Measurements from ENCODE around the gene MORN3. TPM values are rescaled to one million over a fixed set of nuclear protein-coding genes. Genes with fewer than 3 reads are reported as not detected.
A peak's percentile ranks its signal among the peaks of the same experiment; 100 is the strongest.
"Not testable (repeated sequence)": the region's sequence is repeated elsewhere in the genome, so short reads cannot be mapped to it uniquely, and the experiment has no call there.

MORN3 gene
- total RNA-seq, 1 donor from 2014 or later = 1.6 TPM

DNA sequence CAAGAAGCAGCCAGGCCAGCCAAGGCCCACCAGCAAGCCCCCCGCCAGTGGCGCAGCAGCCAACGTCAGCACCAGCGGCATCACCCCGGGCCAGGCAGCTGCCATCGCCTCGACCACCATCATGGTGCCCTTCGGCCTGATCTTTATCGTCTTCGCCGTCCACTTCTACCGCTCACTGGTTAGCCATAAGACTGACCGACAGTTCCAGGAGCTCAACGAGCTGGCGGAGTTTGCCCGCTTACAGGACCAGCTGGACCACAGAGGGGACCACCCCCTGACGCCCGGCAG is 28.2 kb downstream of the MORN3 start:
- no peak for DNase-seq (ENCODE audit: low read depth, low spot score)

DNA sequence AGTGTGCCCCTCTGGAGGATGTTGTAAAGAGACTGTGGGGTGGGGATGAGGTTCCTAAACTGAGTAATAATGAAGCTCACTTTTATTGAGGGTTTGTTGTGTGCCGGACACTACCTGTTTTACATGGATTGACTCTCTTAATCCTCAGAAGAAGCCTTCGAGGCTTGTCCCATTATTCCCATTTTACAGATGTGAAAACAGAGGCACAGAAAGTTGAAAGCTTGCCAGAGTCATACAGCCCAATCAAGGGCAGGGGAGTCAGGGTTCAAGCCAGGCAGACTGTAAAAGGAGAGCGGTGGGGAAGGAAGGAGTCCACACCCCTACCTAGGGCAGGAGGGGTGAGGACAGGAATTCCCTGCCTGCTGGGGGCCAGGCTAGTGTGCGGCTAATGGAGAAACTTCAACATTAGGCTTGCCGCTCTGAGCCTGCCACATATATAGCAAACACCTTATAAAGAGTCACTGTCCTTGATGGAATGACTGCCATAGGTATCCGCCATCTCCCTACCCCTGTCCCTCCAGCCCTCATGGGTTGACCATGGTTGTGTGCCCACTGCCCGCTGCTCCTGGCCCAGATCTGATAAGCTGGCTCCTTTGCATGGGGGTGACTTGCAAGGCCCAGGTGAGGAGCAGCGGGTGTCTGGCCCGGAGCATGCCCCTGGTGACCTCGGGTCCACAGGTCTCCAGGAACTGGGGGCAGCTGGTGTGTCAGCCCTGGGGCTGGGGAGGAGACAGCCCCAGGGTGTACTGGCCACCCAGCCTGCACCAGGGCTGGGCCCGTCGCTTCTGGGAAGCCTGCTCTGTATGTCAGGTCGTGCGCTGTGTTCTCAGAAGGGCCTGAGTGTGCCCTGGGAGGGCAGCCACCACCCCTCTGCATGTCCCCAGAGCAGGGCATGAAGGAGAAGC is 30.9 kb downstream of the MORN3 start:
- DNase-seq (ENCODE audit: low read depth, low spot score) = no peak

DNA sequence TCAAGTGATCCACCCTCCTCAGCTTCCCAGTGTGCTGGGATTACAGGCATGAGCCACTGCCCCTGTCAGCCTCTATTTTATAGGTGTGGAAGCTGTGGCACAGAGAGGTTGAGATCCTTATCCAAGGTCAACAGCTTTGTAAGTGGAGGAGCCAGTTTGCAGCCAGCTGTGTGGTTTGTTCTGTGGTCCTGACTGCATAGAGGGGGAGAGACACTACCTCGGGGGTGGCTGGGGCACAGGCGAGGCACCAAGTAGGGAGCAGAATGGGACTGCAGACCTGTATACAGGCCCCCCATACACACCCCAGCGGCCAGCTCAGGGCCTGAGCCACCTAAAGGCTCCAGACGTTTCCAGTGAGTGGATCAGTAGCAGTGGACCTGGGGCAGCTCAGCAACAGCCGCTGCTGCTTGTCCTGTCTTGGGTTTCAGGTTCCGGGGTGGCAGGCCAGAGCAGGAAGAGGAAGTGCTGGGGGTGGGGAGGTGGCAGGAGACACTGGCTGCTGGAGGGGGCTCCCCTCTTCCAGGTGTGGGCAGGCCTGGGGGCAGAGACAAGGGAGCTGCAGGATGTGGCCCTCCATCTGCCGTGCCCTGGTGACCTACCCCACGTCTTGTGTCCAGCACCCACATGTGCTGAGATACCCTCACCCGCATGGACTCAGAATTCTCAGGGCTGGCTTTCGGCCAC is 32.1 kb downstream of the MORN3 start:
- DNase-seq (ENCODE audit: low read depth, low spot score) = no peak

DNA sequence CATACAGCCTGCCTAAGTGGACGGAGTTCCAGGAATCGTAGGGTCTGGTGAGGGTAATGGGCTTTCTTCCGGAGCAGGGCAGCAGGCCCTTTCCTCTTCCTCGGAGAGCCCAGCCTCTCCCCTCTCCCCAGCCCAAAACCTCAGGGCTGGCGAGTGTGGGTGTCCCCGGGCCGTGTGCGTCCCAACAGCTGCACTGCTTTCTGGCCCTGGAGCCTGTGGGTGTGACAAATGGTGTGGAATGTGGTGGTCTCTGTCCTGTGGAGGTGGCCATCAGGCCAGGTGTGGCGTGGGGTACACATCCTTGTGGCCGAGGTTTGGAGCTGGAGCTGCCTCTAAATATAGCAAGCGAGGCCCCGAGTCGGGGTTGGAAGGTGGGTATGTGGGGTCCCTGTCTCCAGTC is 34.6 kb downstream of the MORN3 start:
- no peak for DNase-seq (ENCODE audit: low read depth, low spot score)

DNA sequence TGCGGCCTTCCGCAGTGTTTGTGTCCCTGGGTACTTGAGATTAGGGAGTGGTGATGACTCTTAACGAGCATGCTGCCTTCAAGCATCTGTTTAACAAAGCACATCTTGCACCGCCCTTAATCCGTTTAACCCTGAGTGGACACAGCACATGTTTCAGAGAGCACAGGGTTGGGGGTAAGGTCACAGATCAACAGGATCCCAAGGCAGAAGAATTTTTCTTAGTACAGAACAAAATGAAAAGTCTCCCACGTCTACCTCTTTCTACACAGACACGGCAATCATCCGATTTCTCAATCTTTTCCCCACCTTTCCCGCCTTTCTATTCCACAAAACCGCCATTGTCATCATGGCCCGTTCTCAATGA is 35.6 kb downstream of the MORN3 start:
- DNase-seq (ENCODE audit: low read depth, low spot score) = not testable (repeated sequence)

DNA sequence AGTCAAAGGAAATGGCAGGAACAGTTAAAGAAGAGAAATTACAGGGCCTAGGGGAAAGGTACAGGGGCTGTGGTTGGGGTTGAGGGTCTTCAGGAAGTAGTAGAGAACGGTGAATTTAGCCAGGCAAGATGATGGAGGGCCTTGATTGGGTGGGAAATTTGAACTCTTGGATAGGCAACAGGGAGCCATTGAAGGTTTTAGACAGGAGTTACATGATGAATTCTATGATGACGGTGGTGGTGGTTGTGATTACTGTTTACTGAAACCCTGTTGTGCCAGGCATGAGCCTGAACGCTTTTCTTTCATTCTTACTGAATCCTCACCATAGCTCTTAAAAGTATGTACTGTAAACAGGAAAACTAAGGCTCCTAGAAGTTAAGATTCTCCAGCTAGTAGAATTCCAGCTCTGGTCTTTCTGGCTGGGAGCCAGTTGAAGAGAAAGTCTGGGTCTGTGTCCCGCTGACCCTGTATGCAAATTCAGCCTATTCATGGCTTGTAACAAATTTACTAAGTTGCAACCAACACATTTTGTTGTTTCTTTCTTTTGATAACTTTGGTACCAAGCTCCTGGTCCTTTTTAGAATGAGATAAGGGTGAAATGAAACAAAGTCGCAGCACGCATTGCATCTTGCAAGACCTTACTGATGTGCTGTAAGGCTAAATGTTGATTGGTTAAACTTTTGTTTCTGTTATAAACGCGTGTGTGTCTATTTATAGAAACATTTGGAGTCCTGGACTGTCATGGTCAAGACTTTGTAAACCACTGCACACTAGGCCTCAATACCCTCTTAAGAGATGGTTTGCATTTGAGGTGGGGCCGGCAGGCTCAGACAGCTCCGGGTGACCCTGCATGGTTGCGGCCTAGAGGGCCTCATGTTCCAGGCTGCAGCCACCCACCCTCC is 37.1 kb downstream of the MORN3 start:
- DNase-seq (ENCODE audit: low read depth, low spot score) = no peak

DNA sequence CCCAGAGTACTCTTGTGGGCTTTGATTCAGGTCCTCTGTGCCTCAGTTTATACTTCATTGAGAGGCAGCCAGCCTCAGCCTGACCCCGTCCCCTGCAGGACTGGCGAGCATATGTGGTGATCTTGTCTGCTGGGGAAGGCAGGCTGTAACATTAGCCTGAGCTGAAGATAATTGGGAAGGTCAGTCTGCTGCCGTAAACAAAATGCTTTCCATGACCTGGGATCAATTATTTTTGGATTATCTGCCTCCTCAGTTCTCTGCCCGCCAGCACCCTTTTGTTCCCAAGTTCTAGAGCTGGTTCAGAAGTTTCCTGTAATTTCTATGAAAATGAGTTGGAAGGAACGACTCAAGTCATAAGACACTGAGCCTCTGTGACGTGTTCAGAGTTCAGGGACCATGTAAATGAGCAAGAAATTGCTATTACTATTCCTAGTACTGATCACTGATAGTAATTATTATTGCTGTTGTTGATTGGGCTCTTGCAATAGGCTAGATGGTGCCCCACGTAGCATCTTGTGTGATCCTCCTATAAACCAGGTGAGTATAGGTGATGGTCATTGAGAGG is 38.6 kb downstream of the MORN3 start:
- DNase-seq (ENCODE audit: low read depth, low spot score) = no peak

DNA sequence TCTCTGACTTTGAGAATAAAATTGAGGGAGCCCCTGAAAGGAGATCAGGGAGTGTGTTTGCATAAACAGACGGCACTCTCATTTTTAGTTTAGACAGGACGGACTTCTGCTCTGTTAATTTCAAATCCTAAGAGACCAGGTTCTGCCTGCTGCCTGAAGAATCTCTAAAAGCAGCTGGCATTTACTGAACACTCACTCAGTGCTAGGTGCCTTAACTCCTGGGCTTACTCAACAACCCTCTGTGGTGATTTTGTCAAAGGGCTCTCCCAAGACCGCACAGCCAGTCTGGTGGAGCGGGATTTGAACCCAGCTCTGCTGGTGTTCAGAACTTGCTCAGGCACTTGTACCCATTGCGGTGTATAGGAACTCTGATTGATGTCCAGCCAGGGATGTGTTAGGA is 40.9 kb downstream of the MORN3 start:
- DNase-seq (ENCODE audit: low read depth, low spot score) = no peak

DNA sequence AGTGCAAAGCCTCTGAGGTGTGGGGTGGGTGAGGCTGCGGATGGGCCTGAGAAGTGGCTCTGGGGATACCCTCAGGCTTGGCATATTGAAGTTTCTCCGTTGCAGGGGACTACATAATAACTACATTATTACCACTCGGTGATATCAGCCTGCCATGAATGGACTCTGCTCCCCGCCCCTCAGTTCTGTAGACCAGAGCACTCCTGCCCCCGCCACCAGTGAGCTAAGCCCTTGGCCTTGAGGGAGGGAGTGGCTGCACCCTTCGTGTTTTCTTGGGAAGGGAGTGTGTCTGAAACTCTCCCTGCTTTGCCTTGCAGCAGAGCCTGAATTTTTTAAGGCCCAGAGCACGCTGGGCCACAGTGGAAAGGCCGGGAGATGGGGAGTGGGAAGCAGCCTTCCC is 41.4 kb downstream of the MORN3 start:
- no peak for DNase-seq (ENCODE audit: low read depth, low spot score)

DNA sequence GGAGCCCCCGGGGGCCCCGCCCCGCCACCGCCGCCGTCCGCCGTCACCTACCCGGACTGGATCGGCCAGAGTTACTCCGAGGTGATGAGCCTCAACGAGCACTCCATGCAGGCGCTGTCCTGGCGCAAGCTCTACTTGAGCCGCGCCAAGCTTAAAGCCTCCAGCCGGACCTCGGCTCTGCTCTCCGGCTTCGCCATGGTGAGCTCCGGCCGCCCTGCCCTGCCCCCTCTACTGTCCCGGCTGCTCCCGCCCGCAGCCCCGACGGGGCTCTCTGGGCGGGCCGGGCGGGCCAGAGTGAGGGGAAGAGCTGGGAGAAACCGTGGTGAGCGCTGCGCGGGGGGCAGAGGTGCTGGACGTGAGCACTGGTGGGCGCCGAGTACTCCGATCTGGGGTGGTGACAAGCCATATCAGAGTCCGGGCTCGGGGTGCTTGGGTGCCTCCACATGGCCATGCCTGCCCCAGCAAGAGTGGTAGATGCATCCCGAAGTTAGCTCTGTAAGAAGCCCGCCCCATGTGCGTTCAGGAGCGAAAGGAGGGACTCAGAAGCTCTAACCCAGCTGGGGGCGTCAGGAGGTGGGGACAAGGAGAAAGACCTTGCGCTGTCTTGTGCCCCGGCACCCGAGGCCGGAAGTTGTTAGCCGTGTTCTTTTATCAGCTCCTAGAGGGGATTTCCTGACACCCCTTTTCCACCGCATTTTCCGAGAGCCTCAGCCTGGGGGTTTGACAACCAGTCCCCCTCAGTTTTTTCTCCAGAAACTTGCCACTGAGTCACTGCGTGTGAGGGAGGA is 42.4 kb downstream of the MORN3 start:
- no peak for DNase-seq (ENCODE audit: low read depth, low spot score)

DNA sequence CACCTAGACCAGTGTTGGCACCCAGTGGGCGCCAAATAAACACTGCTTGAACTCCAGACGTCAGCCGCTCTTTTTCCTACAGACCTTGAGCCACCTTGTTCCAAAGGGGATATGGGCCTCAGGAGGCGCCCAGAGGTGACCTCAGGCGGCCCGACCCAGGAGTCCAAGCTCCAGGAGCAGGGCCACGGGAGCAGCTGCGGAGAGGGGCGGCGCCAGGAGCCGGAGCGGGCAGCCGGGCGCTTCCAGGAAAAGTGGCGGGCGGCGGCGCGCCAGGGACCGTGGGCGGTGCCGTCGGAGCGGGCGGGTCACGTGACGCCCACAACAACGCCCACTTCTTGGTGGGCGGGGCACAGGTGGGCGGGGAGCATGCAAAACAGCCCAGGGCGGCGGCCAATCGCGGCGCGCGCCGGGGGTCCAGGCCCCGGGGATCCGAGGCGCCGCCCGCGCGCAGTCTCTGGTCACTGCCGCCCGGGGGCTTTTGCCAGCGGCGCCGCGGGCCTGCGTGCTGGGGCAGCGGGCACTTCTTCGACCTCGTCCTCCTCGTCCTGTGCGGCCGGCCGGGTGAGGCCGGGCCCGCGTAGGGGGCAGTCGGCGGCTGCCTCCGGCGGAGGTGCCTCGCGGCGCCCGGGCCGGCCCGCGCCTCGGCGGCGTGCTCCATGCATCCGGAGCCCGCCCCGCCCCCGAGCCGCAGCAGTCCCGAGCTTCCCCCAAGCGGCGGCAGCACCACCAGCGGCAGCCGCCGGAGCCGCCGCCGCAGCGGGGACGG is 43.2 kb downstream of the MORN3 start, which contains the start of gene ORAI1:
Gene ORAI1, plus strand, starts transcription at position 444 of the 766 bp plus-strand sequence.
- DNase-seq (ENCODE audit: low read depth, low spot score) = peak; percentile 80

DNA sequence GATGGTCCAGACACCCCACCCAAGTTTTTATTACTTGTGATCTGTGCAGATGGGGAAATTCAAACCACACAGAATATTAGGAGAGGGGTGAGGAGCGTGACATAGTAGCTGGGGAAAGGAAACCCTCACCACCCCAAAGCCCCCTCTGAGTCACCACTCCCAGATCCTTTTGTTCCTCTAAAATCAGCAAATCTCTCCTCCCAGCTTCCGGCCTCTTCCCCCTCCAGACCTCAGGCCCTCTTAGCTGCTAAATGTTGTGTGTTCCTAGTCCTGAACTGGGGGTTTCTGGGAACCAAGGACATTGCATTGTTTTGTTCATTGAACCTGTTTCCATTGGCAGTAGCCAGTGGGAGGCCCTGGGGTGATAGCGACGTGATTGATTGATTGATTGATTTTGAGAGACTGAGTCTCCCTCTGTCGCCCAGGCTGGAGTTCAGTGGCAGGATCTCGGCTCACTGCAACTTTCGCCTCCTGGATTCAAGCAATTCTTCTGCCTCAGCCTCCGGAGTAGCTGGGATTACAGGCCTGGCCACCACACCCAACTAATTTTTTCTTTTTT is 49.0 kb downstream of the MORN3 start:
- DNase-seq (ENCODE audit: low read depth, low spot score) = no peak

DNA sequence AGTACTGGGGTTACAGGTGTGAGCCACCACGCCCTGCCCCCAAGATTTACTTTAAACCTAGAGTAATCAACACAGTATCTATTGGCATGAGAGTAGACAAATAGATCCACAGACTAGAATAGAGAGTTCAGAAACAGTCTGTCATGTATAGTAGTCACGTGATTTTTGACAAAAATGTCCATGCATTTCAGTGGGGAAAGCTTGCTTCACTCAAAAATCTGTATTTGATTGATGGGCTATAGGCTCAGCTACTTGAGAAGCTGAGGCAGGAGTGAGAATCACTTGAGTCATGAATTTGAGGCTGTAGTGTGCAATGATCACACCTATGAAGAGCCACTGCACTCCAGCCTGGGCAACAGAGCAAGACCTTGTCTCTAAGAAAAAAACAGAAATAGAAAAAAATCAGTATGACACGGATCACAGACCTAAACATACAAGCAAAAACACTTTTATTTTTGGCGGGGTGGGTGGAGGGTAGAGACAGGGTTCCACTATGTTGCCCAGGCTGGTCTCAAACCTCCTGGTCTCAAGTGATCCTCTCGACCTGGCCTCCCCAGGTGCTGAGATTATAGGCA is 50.7 kb downstream of the MORN3 start:
- no peak for DNase-seq (ENCODE audit: low read depth, low spot score)

DNA sequence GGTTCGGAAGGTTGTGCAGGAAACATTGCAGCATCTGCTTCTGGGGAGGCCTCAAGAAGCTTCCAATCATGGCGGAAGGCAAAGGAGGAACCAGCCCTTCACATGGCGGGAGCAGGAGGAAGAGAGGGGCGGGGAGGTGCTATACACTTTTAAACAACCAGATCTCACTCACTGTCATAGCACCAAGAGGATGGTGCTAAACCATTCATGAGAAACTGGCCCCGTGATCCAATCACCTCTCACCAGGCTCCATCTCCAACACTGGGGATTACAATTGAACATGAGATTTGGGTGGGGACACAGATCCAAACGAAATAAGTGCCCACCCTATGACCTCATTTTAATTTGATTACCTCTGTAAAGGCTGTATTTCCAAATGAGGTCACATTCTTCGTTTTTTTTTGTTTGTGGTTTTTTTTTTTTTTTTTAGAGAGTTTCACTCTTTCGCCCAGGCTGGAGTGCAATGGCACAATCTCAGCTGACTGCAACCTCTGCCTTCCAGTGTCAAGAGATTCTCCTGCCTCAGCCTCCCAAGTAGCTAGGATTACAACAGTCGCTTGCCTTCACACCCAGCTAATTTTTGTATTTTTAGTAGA is 54.5 kb downstream of the MORN3 start:
- DNase-seq (ENCODE audit: low read depth, low spot score) = no peak

DNA sequence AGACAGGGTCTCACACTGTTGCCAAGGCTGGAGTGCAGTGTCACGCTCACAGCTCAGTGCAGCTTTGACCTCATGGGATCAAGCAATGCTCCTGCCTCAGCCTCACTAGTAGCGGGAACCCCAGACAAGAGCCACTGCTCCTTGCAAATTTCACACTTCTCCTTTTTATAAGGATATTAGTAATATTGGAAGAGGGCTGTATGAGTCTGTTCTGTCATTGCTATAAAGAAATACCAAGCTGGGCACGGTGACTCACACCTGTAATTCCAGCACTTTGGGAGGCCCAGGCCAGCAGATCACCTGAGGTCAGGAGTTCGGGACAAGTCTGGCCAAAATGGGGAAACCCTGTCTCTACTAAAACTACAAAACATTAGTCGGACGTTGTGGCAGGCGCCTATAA is 56.0 kb downstream of the MORN3 start:
- DNase-seq (ENCODE audit: low read depth, low spot score) = no peak

DNA sequence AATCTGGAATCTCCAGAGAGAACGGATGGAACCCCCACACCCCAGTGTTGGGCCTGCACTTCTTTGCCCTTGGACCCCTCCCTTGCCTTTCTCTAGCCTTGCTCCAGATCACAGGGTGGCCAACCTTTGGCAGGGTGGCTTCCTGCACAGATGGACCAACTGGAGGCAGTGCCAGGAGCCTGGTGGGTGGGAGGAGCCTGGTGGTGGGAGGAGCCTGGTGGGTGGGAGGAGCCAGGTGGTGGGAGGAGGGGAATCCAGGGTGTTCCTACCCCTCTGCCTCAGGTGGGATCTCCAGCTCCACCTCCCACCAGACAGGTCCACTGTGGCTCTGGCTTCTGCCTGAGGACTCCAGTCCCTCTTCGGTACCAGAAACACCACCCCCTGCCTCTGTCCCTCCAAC is 58.1 kb downstream of the MORN3 start:
- DNase-seq (ENCODE audit: low read depth, low spot score) = no peak

DNA sequence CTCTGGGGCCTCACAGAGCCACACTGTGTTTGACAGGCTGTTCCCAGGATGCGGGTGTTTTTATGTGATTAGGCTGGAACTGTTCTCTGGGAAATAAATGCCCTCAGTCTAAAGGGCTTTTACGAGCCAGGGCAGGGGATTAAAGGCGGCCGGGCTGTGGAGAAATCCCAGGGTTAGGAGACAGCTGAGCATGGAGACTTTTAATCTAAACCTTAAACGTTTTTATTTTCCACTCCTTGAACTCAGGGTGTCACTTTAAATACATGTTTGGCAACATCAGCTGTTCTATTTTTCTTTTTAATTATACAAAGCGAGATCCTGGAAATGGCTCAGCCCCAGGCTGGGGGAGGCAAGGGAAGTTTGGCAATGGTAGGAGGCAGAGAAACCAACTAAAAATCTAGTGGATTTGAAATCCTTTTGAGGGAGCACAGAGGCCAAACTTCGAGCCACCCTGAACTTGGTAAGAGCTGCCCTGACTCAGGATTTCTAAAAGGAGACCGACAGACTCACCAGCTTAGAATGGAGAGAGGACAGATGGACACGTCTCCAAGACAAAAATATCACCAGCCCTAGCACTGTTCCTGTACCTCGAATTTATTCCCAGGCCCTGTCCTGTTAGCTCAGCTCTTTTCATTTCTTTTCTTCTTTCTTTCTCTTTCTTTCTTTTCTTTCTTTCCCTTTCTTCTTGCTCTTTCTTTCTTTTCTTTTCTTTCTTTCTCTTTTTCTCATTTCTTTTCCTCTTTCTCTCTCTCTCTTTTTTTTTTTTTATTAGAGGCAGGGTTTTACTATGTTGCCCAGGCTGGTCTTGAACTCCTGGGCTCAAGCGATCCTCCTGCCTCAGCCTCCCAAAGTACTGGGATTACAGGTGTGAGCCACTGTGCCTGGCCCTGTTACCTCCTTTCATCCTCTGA is 59.0 kb downstream of the MORN3 start:
- no peak for DNase-seq (ENCODE audit: low read depth, low spot score)

DNA sequence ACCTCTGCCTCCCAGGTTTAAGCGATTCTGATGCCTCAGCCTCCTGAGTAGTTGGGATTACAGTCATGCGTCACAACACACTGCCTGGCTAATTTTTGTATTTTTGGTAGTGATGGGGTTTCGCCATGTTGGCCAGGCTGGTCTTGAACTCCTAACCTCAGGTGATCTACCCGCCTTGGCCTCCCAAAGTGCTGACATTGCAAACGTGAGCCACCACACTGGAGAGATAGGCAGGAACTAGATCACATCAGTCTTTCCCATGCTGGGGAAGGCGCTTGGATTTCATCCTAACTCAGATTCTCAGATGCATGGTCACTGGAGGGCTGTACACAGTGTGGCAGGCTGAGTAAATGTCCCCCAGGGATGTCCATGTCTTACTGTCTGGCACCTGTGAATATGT is 61.2 kb downstream of the MORN3 start:
- no peak for DNase-seq (ENCODE audit: low read depth, low spot score)
